MM.1S (cell line): ENCODE data around the gene UROS.

Source experiments
- CTCF ChIP-seq: fragments of 300-600 bp; sonication (generic); IDR thresholded peaks from 2 replicates; pipeline ENCODE4 v1.5.1; 2016; ENCODE audit warnings: antibody characterized with exemption, low read length, mixed read lengths
- EZH2 ChIP-seq: fragments of 300-600 bp; sonication (generic); optimal IDR thresholded peaks from 2 replicates; pipeline ENCODE3; 2017; ENCODE audit warnings: low read depth, mild to moderate bottlenecking, antibody characterized with exemption, low read length, mixed read lengths
- EZH2phosphoT487 ChIP-seq: fragments of 300-600 bp; sonication (generic); IDR thresholded peaks from 2 replicates; pipeline ENCODE4 v1.6.1; 2018; ENCODE audit warnings: antibody characterized with exemption, low read length

- TF ChIP-seq CTCF (no peak), EZH2phosphoT487 (no peak), EZH2 (no peak)
These were observed 78.1 kb downstream of the UROS start for GRCh38 chr10:125744909-125745308.
